ENCODE data around the gene DVL2.
A peak's percentile ranks its signal among the peaks of the same experiment; 100 is the strongest.

Gene DVL2

DNA sequence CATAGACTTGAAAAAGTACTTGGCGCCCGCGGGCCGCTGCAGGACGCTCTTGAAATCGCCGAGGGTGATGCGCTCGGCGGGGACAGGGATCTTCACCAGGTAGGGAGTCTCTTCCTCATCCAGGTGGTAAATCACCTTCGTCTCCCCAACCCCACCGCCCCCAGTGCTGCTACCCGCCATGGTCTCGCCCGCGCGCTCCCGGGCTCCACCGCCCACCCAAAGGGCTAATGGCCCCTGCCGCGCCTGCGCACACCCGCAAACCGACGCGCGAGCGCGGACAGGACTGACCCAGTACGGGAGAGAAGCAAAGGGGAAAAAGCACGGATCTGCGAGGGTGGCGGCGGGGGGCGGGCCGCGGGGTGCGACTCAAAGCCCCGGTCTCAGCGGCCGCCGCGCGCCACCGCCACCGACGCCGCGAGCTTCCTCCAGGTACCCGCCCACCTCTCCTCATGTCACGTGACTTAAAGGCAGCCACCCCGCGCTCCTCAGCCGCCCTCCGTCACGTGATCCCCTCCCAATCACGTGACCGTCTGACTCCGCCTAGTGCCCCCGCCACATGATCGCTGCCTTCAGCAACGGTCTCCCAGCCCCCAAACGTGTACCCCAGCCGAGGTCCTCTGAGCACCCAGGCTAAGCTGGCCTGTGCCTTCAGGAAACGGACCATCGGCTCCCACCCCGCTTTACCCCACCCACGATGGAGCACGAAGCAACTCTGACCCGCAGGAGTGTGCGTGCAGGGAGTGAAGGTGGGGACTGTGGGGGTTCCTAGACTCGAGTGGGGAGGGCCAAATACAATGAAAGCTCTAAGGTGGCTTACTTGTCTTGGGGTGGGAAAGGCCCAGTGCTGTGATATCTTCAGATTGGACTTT lies at the start of gene DVL2:
Gene DVL2 (minus strand): TSS at position 435 of the 869 bp plus-strand sequence. CDS start 255 bp downstream, at position 180.
- peak; percentile 89 for DNase-seq

GRCh38 chr17:7283471-7284216 lies 49.3 kb upstream of the DVL2 start:
- DNase-seq, result no peak

DNA sequence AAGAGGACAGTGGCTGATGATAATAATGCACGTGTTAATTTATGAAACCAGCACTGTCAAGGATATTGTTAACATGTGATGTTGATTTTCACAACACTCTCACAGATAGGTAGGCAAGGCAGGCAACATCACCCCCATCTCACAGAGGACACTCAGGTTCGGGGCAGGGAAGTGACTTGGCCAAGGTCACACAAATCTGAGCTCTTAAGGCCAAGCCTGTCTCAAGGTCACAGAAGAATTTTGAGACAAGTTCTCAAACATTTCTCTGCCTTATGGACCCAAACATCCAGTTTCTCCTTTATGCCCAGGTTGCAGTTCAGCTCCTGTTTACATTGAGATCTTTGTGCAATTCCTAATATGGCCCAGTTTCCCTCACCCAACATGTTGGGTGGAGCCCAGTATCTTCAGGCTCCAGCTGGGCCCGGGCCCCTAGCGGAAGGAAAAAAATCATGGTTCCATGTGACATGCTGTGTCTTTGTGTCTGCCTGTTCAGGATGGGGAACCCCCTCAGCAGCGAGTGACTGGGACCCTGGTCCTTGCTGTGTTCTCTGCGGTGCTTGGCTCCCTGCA lies 48.5 kb upstream of the DVL2 start:
- DNase-seq, result no peak

DNA sequence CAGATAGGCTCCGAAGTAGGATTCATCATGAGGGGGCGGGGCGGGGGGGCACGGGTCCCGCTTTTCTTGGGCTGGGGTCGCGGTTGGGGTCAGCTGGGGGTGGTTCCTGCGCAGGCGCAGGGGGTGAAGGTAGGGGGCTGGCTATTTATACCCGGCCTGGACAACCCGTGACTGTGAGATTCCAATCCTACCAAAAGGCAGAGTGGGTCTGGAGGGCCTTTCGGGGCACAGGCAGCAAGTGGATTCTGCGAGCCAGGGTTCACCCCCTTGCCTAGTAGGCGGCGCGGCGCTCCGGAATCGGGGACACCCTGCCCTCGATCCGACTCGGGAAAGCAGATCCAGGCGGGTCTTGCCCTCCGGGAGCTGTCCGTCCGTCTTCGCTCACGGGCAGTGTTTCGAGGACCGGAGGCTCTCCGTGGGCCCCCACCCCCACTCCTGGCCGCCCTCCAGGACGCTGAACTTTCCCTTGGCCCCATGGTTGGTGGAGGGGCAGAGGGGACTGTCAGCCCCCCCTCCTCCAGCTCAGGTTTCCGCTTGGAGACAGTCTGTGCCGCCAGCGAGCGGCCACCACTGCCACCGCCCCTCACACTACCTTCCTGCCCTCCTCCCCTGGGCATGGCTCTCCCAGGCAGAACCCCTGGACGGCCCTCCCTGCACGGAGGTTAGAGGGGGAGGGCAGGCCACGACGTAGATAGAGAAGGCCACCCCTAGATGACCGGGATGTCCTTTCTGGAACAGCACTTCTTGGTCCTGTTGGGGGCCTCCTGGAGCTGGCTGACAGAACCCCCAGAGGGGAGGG lies 47.8 kb upstream of the DVL2 start:
- DNase-seq, result no peak

- DNase-seq, result peak; percentile 68
These were observed 47.0 kb upstream of the DVL2 start, which contains the start of gene SLC2A4 for GRCh38 chr17:7281074-7281952. TSS of gene SLC2A4 (plus strand) at chr17:7281718. CDS start at chr17:7281935, 217 bp downstream.

DNA sequence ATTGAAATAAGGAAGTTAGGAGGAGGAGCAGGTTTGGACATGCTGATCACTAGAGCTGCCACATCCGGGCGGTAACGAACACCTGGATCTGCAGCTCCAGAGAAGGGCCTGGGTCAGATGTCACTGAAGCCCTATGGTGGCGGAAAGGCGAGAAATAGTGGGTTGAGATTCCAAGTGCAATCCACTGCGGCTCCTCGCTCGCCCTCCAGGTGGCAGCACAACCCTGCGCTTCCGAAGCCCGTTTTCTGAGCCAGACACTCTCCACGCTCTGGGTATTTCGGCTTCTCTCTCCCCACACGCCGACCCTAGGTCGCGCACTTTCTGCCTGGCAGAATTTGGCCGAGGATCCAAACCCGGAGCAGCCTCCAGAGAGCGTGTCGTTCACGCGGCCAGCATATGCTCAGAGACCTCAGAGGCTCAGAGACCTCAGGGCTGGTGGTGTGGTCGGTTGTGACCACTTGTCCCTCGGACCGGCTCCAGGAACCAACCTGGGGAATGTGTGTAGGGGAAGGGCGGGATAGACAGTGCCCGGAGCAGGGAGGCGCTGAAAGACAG lies 46.3 kb upstream of the DVL2 start:
- DNase-seq, result peak; percentile 79

- no peak for DNase-seq
These were observed 45.1 kb upstream of the DVL2 start for GRCh38 chr17:7279448-7279847.

DNA sequence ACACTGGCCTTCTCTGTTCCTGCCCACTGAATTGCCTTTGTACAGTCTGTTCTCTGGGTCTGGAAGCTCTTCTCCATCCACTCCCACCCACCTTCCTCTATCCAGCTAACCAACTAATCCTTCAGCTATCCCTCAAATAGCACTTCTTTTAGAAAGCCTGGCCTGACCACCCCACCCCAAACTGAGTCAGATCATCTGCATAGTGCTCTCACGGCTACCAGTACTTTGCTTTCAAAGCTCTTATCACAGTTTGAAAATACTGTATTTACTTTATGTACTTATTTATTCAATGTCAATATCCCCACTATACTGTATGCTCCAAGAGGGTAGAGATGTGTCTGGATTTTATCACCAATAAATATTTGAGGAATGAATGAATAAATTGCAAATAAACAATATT lies 32.5 kb upstream of the DVL2 start:
- no peak for DNase-seq

DNA sequence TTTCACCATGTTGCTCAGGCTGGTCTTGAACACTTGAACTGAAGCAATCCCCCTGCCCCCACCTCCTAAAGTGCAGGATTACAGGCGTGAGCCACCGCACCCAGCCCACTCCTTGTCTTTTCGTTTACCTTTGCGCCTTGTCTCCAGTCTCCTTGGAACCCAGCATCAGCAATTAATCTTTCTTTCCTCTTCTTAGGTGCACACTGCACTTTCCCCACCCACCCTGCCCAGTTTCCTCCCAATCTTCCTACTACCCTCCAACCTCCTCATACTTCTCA lies 29.4 kb upstream of the DVL2 start:
- DNase-seq, result no peak

- no peak for DNase-seq
These were observed 28.9 kb upstream of the DVL2 start for GRCh38 chr17:7262935-7263800.

GRCh38 chr17:7262192-7262934 lies 28.0 kb upstream of the DVL2 start, which contains the start of gene CLDN7:
TSS of gene CLDN7 (minus strand) at chr17:7262478. CDS start at chr17:7262043, 435 bp downstream.
- no peak for DNase-seq

DNA sequence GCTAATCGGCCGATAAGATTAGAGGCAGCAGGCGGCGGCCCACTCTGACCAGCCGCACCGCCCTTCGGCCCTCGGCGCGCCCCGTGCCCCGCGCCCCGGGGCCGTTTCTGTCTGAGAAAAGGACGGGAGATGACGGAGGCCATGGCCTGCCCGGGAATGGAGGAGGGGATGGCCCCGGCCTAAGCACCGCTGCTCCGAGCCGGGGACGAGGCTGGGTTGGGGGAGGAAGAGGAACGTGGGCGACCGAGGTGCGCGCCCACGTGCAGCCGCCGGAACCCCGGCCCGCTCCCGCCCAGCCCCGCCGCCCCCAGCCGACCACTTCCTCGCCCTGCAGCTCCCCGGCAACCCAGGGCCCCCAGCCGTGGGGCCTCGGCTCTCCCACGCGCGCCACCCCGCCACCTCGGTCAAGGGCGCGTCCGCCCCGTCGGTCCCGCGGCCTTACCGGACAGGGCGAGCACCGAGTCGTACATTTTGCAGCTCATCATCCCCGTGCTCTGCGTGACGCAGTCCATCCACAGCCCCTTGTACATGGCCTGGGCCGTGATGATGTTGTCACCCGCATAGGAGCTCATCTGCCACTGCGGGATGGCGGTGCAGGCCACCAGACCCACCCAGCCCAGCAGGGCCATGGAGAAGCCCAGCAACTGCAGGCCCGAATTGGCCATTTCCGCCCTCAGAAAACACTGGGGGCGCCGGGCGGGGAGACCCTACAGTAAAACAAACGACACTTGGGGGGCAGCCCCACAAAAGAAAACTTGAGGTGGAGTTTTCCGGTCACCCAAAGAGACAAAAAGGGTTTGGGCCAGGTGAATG lies 27.3 kb upstream of the DVL2 start:
- DNase-seq, result no peak

DNA sequence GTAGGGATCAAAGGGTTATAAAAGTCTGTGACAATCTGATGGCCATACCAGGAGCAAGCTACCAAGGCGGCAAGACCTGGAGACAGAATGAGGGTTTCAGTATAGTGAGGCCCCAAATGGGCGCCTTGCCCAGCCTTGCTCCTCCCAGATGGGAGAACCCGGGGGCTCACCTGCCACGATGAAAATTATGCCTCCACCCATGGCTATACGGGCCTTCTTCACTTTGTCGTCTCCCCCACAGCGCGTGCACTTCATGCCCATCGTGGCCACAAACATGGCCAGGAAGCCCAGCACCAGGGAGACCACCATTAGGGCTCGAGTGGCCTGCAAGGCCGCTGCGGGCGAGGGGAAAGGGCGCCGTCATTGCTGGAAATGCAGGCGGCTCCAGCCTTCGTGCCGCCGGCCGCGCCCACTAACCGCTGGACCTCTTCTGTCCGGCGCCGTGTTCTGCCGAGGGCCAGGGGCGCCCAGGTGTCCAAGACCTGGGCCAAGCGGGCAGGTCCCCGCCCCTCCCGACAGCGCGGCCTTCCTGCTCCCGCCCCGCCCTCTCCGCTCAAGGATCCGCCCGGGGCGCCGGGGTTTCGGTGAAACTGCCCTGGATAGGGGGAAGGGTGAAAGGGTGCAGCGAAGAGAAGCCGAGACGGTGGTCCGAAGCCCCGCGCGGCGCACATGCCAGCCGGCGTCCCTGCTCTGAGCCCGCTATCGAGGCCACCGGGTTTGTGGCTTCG lies 26.5 kb upstream of the DVL2 start:
- DNase-seq, result no peak

GRCh38 chr17:7260151-7260550 lies 25.8 kb upstream of the DVL2 start:
- DNase-seq, result no peak

- no peak for DNase-seq
These were observed 25.2 kb upstream of the DVL2 start for GRCh38 chr17:7259555-7259889.

- DNase-seq, result no peak
These were observed 24.6 kb upstream of the DVL2 start for GRCh38 chr17:7258731-7259554.

- no peak for DNase-seq
These were observed 22.6 kb upstream of the DVL2 start for GRCh38 chr17:7256766-7257456.

Measured in NCI-H1694 (cell line).